A549 (cell line): ENCODE measurements around the gene NACC2.

Experiments
- HOXA7 ChIP-seq: fragments of 250-450 bp; sonication (Bioruptor Pico); IDR thresholded peaks from 2 replicates; pipeline ENCODE4 v1.5.0; 2020; ENCODE audit warnings: mild to moderate bottlenecking, moderate library complexity
- MYC ChIP-seq: IDR thresholded peaks from 2 replicates; pipeline ENCODE4 v1.6.1; 2012; ENCODE audit warnings: mild to moderate bottlenecking, inconsistent platforms, low read length, improper control_type of control experiment, borderline replicate concordance
- NFE2L2 ChIP-seq: fragments of 150-350 bp; conservative IDR thresholded peaks from 2 replicates; pipeline ENCODE4 v1.6.1; 2014; ENCODE audit warnings: low read length
- POLR2A ChIP-seq: IDR thresholded peaks from 2 replicates; pipeline ENCODE4 v1.6.1; 2012; ENCODE audit warnings: mild to moderate bottlenecking, low read length
- POLR2AphosphoS2 ChIP-seq: conservative IDR thresholded peaks from 2 replicates; pipeline ENCODE4 v1.6.1; 2012; ENCODE audit warnings: low read length, improper control_type of control experiment, inconsistent platforms
- RFX5 ChIP-seq: fragments of 450-650 bp; IDR thresholded peaks from 2 replicates; pipeline ENCODE4 v1.7.1; 2014; ENCODE audit warnings: antibody characterized with exemption, mild to moderate bottlenecking, moderate library complexity
- SMC3 ChIP-seq: fragments of >200 bp; sonication (Bioruptor Twin); formaldehyde crosslinking; IDR thresholded peaks from 3 replicates; pipeline ENCODE4 v1.6.1; 2018; ENCODE audit warnings: inconsistent platforms
- SREBF2 ChIP-seq: fragments of 450-650 bp; IDR thresholded peaks from 2 replicates; pipeline ENCODE4 v1.6.1; 2014; ENCODE audit warnings: mild to moderate bottlenecking, moderate library complexity
- TP53 ChIP-seq: fragments of 250-450 bp; sonication (Bioruptor Pico); IDR thresholded peaks from 2 replicates; pipeline ENCODE4 v1.5.0; 2021; ENCODE audit warnings: mild to moderate bottlenecking, moderate library complexity
- TF ChIP-seq, protein P1 (sequence below): fragments of >200 bp; sonication (Bioruptor Twin); formaldehyde crosslinking; IDR thresholded peaks from 3 replicates; pipeline ENCODE4 v1.5.1; 2016
- TF ChIP-seq, protein P2 (sequence below): fragments of 450-650 bp; IDR thresholded peaks from 2 replicates; pipeline ENCODE4 v1.6.1; 2014; ENCODE audit warnings: antibody characterized with exemption

DNA sequence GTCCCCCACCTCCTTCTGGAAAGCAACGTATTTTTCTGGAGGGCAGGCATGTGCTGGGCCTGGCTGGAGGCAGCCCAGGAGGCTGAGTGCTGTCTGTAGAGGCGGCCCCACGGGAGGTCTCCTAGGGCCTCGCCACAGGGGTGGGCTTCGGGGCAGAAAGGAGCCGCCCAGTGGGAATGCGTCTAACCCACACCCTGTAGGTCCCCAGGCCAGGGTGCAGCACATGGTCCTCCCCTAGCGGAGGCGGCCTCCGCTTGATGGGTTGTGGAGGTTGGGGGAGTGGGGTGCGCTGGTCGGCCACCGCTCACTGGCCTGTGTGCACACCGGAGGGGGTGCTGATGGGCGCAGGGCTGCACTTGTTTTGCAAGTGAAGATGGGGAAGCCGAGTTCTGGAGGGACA, 85.6 kb downstream of the NACC2 start:
- TF ChIP-seq SMC3 (no peak), HOXA7 (CRISPR knock-in tag) (no peak), POLR2A (no peak), TP53 (CRISPR knock-in tag) (no peak), MYC (no peak), SREBF2 (no peak), RFX5 (no peak), POLR2AphosphoS2 (no peak), NFE2L2 (no peak)
- TF ChIP-seq, protein P1, sequence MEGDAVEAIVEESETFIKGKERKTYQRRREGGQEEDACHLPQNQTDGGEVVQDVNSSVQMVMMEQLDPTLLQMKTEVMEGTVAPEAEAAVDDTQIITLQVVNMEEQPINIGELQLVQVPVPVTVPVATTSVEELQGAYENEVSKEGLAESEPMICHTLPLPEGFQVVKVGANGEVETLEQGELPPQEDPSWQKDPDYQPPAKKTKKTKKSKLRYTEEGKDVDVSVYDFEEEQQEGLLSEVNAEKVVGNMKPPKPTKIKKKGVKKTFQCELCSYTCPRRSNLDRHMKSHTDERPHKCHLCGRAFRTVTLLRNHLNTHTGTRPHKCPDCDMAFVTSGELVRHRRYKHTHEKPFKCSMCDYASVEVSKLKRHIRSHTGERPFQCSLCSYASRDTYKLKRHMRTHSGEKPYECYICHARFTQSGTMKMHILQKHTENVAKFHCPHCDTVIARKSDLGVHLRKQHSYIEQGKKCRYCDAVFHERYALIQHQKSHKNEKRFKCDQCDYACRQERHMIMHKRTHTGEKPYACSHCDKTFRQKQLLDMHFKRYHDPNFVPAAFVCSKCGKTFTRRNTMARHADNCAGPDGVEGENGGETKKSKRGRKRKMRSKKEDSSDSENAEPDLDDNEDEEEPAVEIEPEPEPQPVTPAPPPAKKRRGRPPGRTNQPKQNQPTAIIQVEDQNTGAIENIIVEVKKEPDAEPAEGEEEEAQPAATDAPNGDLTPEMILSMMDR: no peak
- TF ChIP-seq, protein P2, sequence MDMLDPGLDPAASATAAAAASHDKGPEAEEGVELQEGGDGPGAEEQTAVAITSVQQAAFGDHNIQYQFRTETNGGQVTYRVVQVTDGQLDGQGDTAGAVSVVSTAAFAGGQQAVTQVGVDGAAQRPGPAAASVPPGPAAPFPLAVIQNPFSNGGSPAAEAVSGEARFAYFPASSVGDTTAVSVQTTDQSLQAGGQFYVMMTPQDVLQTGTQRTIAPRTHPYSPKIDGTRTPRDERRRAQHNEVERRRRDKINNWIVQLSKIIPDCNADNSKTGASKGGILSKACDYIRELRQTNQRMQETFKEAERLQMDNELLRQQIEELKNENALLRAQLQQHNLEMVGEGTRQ: no peak
